IPS-18a (cell line): ENCODE measurements around the gene USP24.

Experiments
- H3K27ac ChIP-seq: one replicate; pipeline ENCODE4 v1.5.1; 2013; ENCODE audit warnings: low read length
- H3K27me3 ChIP-seq: one replicate; pipeline ENCODE4 v1.6.1; 2013; ENCODE audit warnings: mild to moderate bottlenecking, low read length; ENCODE audit not compliant: control insufficient read depth, insufficient read depth
- H3K36me3 ChIP-seq: one replicate; pipeline ENCODE4 v1.6.1; 2013; ENCODE audit warnings: low read depth, low read length; ENCODE audit not compliant: control insufficient read depth
- H3K4me1 ChIP-seq: one replicate; pipeline ENCODE4 v1.6.1; 2013; ENCODE audit warnings: low read depth, low read length; ENCODE audit not compliant: control insufficient read depth
- H3K4me3 ChIP-seq: one replicate; pipeline ENCODE4 v1.5.1; 2013; ENCODE audit warnings: low read length
- H3K9ac ChIP-seq: one replicate; pipeline ENCODE4 v1.6.1; 2013; ENCODE audit warnings: mild to moderate bottlenecking, low read length, moderate library complexity
- H3K9me3 ChIP-seq: one replicate; pipeline ENCODE4 v1.6.1; 2013; ENCODE audit warnings: low read depth, low read length; ENCODE audit not compliant: control insufficient read depth

The USP24 gene

DNA sequence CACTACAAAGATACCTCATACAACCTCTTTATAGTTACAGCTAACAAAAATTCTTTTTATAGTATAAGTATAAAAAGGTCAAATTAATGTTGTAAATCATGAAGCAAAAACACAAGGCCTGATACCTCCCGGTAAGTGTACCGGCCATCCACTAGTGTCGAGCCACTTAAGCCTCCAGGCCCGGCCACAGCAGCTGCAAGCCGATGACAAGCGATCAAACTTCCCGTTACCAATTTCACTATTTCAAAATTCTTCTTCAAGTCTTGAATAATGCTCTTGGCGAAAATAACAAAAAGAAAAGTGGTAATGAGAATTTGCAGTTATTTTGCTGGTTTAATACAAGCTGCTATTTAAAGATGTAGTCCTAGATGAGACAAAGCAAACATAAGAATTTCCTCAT lies 67.6 kb downstream of the USP24 start:
- Histone ChIP-seq H3K27me3 (no peaks in the 10 kb centered on the region), H3K9me3 (no peaks in the 10 kb centered on the region), H3K27ac (no peak overlapping the region), H3K9ac (no peak overlapping the region), H3K36me3 (peaks cover 70% of the 10 kb centered on the region), H3K4me3 (no peak overlapping the region), H3K4me1 (no peaks in the 10 kb centered on the region)

DNA sequence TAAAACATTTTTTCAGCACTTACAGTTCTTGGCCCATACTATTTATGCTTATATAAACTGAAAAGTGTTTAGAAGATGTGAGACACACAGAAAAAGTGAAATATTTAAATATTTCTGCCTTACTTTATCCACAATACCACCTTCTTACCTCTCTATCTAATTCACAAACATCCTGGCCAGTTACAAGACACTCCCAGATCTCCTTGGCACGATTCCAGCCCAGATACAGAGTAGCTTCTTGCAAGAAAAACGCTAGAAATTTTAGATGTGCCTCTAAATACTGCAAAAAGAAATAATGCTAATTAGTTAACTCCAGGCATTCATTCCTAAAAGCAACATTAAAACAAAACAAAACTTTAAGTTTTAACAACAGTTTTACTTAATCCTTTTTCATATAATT lies 68.4 kb downstream of the USP24 start:
- Histone ChIP-seq H3K36me3 (peaks cover 65% of the 10 kb centered on the region), H3K9ac (no peak overlapping the region), H3K4me1 (no peaks in the 10 kb centered on the region), H3K4me3 (no peak overlapping the region), H3K27ac (no peak overlapping the region), H3K9me3 (no peaks in the 10 kb centered on the region), H3K27me3 (no peaks in the 10 kb centered on the region)

DNA sequence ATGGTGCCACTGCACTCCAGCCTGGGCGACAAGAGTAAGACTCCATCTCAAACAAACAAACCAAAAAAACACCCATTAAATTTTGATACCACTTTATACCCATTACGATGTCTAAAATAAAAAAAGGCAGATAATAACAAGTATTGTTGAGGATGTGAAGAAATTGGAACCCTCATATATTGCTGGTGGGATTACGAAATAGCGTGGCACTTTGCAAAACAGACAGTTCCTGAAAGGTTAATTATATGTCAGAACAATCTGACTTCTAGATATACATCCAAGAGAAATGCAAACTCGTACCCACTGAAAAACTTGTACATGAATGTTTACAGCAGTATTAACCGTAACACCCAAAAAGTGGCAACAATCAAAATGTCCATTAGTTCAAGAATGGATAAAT lies 70.3 kb downstream of the USP24 start:
- no peak overlapping the region for H3K9ac ChIP-seq
- H3K4me3 ChIP-seq, result no peak overlapping the region
- no peak overlapping the region for H3K27ac ChIP-seq
- peaks cover 4% of the 10 kb centered on the region for H3K4me1 ChIP-seq
- H3K9me3 ChIP-seq, result no peaks in the 10 kb centered on the region
- H3K27me3 ChIP-seq, result no peaks in the 10 kb centered on the region
- H3K36me3 ChIP-seq, result peaks cover 66% of the 10 kb centered on the region

GRCh38 chr1:55143684-55144083 lies 71.5 kb downstream of the USP24 start:
- H3K9ac ChIP-seq, result no peak overlapping the region
- peaks cover 4% of the 10 kb centered on the region for H3K4me1 ChIP-seq
- H3K27me3 ChIP-seq, result no peaks in the 10 kb centered on the region
- no peaks in the 10 kb centered on the region for H3K9me3 ChIP-seq
- peaks cover 64% of the 10 kb centered on the region for H3K36me3 ChIP-seq
- H3K4me3 ChIP-seq, result no peak overlapping the region
- H3K27ac ChIP-seq, result no peak overlapping the region

- H3K27ac ChIP-seq, result no peak overlapping the region
- no peak overlapping the region for H3K9ac ChIP-seq
- peaks cover 4% of the 10 kb centered on the region for H3K4me1 ChIP-seq
- H3K36me3 ChIP-seq, result peaks cover 69% of the 10 kb centered on the region
- H3K9me3 ChIP-seq, result no peaks in the 10 kb centered on the region
- H3K27me3 ChIP-seq, result no peaks in the 10 kb centered on the region
- no peak overlapping the region for H3K4me3 ChIP-seq
These were observed 73.8 kb downstream of the USP24 start for GRCh38 chr1:55141295-55141893.

GRCh38 chr1:55140546-55140983 lies 74.6 kb downstream of the USP24 start:
- H3K27ac ChIP-seq, result no peak overlapping the region
- no peaks in the 10 kb centered on the region for H3K9me3 ChIP-seq
- H3K4me3 ChIP-seq, result no peak overlapping the region
- H3K9ac ChIP-seq, result no peak overlapping the region
- peaks cover 4% of the 10 kb centered on the region for H3K4me1 ChIP-seq
- peaks cover 69% of the 10 kb centered on the region for H3K36me3 ChIP-seq
- H3K27me3 ChIP-seq, result no peaks in the 10 kb centered on the region

DNA sequence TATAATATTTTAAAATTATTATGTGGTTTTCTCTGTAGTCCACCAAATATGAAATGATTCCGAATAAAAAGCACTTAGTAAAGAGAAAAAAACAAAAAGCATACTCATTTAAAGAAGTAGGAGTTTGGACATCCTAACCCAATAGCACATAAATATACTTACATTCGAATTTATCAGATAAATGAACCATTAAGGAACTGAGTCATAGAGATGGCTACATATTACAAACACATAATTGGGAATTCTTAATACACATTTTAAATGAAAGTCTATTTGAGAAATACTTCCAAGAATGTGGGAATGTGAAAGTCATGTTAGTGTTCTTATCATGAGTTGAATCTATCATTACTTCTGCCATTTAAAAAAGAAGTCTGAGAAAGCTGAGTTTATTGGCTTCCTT lies 75.0 kb downstream of the USP24 start:
- Histone ChIP-seq H3K27me3 (no peaks in the 10 kb centered on the region), H3K9me3 (no peaks in the 10 kb centered on the region), H3K27ac (no peak overlapping the region), H3K4me3 (no peak overlapping the region), H3K4me1 (peaks cover 4% of the 10 kb centered on the region), H3K36me3 (peaks cover 69% of the 10 kb centered on the region), H3K9ac (no peak overlapping the region)

DNA sequence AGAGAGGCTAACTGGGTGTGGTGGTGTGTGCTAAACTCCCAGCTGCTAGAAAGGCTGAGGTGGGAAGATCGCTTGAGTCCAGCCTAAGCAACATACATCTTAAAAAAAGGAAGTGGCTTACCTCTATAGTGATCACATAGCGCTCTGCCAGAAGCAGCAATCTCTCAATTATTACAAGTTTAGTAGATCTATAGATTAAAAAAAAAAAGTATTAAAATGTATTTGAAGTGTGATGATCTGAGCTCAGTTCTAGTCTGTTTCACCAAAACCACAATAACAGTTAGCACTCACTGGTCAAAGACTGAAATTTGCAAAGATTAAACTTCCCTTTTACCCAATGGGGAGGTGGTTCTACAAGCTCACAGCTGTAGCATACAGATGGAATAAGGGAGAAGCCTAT lies 76.3 kb downstream of the USP24 start:
- peaks cover 4% of the 10 kb centered on the region for H3K4me1 ChIP-seq
- H3K36me3 ChIP-seq, result peaks cover 75% of the 10 kb centered on the region
- no peak overlapping the region for H3K4me3 ChIP-seq
- no peaks in the 10 kb centered on the region for H3K9me3 ChIP-seq
- no peak overlapping the region for H3K9ac ChIP-seq
- no peaks in the 10 kb centered on the region for H3K27me3 ChIP-seq
- H3K27ac ChIP-seq, result no peak overlapping the region

GRCh38 chr1:55134152-55134808 lies 80.9 kb downstream of the USP24 start:
- H3K9me3 ChIP-seq, result no peaks in the 10 kb centered on the region
- H3K27ac ChIP-seq, result no peak overlapping the region
- no peak overlapping the region for H3K4me3 ChIP-seq
- H3K27me3 ChIP-seq, result no peaks in the 10 kb centered on the region
- no peaks in the 10 kb centered on the region for H3K4me1 ChIP-seq
- H3K36me3 ChIP-seq, result peaks cover 96% of the 10 kb centered on the region
- H3K9ac ChIP-seq, result no peak overlapping the region

- no peaks in the 10 kb centered on the region for H3K4me1 ChIP-seq
- H3K27me3 ChIP-seq, result no peaks in the 10 kb centered on the region
- H3K27ac ChIP-seq, result no peak overlapping the region
- no peak overlapping the region for H3K4me3 ChIP-seq
- H3K9ac ChIP-seq, result no peak overlapping the region
- peaks cover 89% of the 10 kb centered on the region for H3K36me3 ChIP-seq
- H3K9me3 ChIP-seq, result no peaks in the 10 kb centered on the region
These were observed 83.4 kb downstream of the USP24 start for GRCh38 chr1:55131801-55132200.

DNA sequence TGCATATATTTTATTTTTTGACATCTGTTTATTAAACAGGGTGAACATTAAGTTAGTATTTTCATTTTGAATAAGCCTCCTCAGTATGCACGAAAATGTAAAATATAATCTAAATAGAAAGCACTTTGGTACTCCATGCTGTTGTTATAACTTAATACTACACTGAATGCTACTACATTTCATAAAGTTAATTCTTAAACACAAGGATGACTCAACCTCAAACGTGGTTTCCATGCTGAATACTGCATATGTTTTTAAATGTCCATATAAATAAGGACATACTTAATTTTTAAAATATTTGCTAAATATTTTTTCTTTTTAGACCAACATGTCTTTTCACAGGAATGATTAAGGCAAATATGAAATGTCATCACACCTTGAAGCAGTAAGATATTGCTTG lies 83.9 kb downstream of the USP24 start:
- Histone ChIP-seq H3K4me3 (no peak overlapping the region), H3K27me3 (no peaks in the 10 kb centered on the region), H3K27ac (no peak overlapping the region), H3K9ac (no peak overlapping the region), H3K9me3 (no peaks in the 10 kb centered on the region), H3K4me1 (no peaks in the 10 kb centered on the region), H3K36me3 (peaks cover 88% of the 10 kb centered on the region)

DNA sequence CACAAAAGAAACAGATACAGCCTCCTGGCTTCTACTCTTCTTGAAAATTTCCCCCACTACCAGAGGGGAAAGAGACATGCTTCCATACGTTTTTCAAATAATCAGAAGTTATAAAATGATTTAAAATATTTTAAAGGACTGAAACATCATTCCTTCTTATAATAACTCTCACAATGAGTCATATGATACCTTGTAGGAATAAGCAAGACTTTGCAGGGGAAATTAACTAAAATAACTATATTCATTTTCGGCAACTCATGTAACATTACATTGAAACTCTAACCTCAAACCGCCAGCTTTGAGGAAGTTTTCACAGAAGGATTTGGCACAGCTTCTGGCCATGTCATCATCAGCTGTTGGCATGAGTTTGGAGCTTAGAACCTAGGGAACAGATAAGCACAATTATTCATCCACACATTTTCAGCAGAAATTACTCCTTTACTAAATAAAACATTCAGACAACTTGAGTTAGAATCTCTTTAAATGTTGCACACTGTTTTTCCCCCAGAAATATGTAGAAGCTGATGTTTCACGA lies 85.9 kb downstream of the USP24 start:
- no peaks in the 10 kb centered on the region for H3K9me3 ChIP-seq
- no peak overlapping the region for H3K27ac ChIP-seq
- H3K27me3 ChIP-seq, result no peaks in the 10 kb centered on the region
- peaks cover 88% of the 10 kb centered on the region for H3K36me3 ChIP-seq
- no peak overlapping the region for H3K9ac ChIP-seq
- H3K4me3 ChIP-seq, result no peak overlapping the region
- no peaks in the 10 kb centered on the region for H3K4me1 ChIP-seq
